IPS DF 6.9 (cell line): ENCODE measurements around the gene KANTR.

Experiments used
- DNase-seq: peaks from one replicate; pipeline ENCODE4 v3.0.0-alpha.2; 2013; ENCODE audit warnings: low read depth, low spot score
- H3K27ac ChIP-seq: one replicate; pipeline ENCODE4 v1.5.1; 2013; ENCODE audit warnings: low read length, control low read depth
- H3K27me3 ChIP-seq: 2 replicates; pipeline ENCODE4 v1.6.1; 2013; ENCODE audit warnings: mild to moderate bottlenecking, low read length; ENCODE audit not compliant: control insufficient read depth, insufficient read depth
- H3K36me3 ChIP-seq: 2 replicates; pipeline ENCODE4 v1.6.1; 2013; ENCODE audit warnings: low read length; ENCODE audit not compliant: control insufficient read depth, insufficient read depth
- H3K4me1 ChIP-seq: 2 replicates; pipeline ENCODE4 v1.6.1; 2013; ENCODE audit warnings: low read length; ENCODE audit not compliant: control insufficient read depth, insufficient read depth
- H3K4me3 ChIP-seq: 2 replicates; pipeline ENCODE4 v1.5.1; 2013; ENCODE audit warnings: mild to moderate bottlenecking, low read length
- H3K9me3 ChIP-seq: 2 replicates; pipeline ENCODE4 v1.6.1; 2013; ENCODE audit warnings: low read length, inconsistent platforms; ENCODE audit not compliant: control insufficient read depth, insufficient read depth
- WGBS: extraction: QIAGEN DNeasy Blood & Tissue Kit; methylation state at CpG from one replicate; pipeline ENCODE4 v1.1.7; 2013; ENCODE audit warnings: mixed read lengths, missing lambda C conversion rate; ENCODE audit not compliant: insufficient read length, insufficient coverage; 5-methylcytosine and 5-hydroxymethylcytosine counted together

KANTR gene

GRCh38 chrX:53166103-53166502 lies 72.2 kb downstream of the KANTR start:
- Histone ChIP-seq H3K4me1 (peaks cover 2% of the 10 kb centered on the region; the same call in 1 of the 2 replicates), H3K9me3 (no peaks in the 10 kb centered on the region), H3K36me3 (no peaks in the 10 kb centered on the region), H3K27ac (no peak overlapping the region), H3K27me3 (no peaks in the 10 kb centered on the region), H3K4me3 (no peak overlapping the region)
- WGBS, result no CpG with 5 or more reads among the region's 3 CpGs
- no peak for DNase-seq

GRCh38 chrX:53171356-53171755 lies 77.4 kb downstream of the KANTR start:
- Histone ChIP-seq H3K36me3 (no peaks in the 10 kb centered on the region), H3K4me3 (no peak overlapping the region), H3K9me3 (no peaks in the 10 kb centered on the region), H3K27ac (no peak overlapping the region), H3K27me3 (no peaks in the 10 kb centered on the region), H3K4me1 (no peaks in the 10 kb centered on the region)
- WGBS, result no CpG with 5 or more reads among the region's 7 CpGs
- DNase-seq, result no peak
